ENCODE measurements around the gene ZSCAN16.
"Not testable (repeated sequence)": the region's sequence is repeated elsewhere in the genome, so short reads cannot be mapped to it uniquely, and the experiment has no call there.

Gene ZSCAN16

DNA sequence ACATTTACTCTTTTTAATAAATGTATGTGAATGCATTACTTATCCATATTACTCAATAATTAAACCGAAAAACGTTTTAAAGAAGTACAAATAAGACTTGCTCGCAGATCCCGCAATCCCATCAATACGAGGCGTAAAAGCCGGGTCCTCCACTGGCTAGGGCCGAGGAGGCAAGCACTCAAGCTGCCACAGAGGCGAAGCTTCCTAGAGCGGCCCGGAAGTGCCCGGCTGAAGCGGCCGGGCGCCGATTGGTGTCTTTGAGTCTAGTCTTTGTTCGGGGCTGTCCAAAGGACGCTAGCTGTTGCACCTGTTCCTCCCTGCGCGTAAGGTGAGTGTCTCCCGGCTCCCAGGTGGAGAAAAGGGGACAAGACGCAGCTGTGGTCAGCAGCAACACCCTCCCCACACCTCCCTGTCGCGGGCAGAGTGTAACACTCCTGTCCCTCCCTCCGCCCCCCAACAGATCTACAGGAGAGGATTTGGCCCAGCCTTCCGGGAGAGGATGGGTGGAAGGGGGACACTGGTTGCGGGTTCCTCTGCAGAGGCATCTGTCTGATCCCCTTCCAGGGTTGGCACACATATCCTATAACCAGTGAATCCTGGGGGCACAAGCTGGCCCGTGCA lies at the start of gene ZSCAN16:
Gene ZSCAN16 (plus strand): TSS at position 260 of the 621 bp plus-strand sequence. CDS start 835 bp downstream, outside the sequence.
- peak in 1 of 2 donors; percentile 61 for DNase-seq (ENCODE audit: extremely low read depth in 1 of 2, low read depth in 1 of 2)

DNA sequence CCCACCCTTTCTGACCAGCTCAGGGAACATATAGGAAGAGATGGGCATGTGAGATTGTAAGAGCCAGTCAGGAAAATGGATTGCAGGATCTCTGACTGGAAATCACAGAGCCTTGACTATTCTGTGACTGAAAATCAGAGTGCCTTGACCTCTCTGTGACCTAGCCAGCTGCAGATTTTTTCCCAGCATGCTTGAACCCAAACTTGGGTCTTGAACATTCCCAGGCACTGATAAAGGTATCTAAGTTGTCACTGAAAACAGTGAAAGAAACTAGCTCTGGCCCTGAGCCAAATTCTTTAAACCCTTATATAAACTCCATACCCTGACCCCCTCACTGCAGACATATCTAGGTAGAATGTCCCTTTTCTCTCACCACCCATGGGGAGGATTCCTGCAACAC lies 46.4 kb upstream of the ZSCAN16 start:
- DNase-seq (ENCODE audit: extremely low read depth in 1 of 2, low read depth in 1 of 2), result no peak

DNA sequence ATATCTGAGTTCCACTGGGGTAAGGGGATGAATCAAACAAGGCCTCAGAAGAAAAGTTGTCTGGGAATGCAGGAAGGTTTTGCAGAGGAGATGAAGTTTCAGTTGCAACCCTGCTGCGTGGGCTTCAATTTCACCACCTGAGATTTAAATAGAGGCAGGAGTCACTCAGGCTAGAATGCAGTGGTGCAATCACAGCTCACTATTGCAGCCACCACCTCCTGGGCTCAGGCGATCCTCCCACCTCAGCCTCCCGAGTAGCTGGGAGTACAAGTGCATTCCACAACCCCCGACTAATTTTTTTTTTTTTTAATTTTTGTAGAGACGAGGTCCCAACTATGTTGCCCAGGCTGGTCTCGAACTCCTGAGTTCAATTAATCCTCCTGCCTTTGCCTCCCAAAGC lies 45.6 kb upstream of the ZSCAN16 start:
- DNase-seq (ENCODE audit: extremely low read depth in 1 of 2, low read depth in 1 of 2), result no peak

DNA sequence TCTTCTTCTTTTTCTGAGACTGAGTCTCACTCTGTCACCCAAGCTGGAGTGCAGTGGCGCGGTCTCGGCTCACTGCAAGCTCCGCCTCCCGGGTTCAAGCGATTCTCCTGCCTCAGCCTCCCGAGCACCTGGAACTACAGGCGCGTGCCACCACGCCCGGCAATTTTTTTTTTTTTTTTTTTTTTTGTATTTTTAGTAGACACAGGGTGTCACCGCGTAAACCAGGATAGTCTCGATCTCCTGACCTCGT lies 44.1 kb upstream of the ZSCAN16 start, which contains the start of gene ZNF165:
Gene ZNF165 (plus strand): TSS at position 188 of the 250 bp plus-strand sequence. CDS start 4,913 bp downstream, outside the sequence.
- DNase-seq (ENCODE audit: extremely low read depth in 1 of 2, low read depth in 1 of 2), result not testable (repeated sequence)

DNA sequence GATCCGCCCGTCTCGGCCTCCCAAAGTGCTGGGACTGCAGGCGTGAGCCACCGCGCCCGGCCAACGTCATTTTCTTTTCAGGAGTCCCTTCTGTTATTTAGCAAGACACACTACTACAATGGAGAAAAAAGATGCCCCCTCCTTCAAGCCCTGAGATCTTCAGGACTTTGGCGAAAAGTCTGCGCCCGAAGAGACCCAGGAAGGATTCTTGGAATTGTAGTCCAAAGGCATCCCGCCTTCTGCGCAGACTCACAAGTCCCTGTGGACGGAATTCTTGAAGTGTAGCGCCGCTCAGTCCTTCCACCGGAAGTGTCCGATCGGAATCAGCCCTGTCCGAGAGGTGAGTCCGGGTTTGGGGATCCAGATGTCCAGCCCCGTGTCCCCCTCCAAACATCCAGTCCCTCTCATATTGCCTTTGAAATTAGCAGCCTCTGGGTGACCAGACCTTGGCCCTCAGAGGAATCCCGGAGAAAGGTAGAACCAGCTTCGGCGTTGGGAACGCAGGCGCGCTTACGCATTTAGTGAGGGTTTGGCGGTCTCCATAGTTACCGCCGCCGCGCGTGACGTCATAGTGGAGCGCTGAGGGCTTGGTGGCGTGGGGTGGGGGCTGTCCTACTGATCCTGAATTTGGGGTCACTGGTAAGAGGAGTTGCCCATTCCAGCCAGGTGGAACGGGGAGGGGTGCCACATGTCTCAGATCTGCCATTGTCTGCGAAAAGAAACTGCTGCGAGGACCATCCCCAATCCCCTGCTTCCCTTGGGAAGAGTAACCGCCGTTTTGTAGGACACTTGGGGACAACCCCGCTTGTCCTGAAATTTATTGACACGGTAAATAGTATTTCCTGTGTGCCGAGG lies 43.6 kb upstream of the ZSCAN16 start:
- DNase-seq (ENCODE audit: extremely low read depth in 1 of 2, low read depth in 1 of 2), result peak; percentile 87 to 91

DNA sequence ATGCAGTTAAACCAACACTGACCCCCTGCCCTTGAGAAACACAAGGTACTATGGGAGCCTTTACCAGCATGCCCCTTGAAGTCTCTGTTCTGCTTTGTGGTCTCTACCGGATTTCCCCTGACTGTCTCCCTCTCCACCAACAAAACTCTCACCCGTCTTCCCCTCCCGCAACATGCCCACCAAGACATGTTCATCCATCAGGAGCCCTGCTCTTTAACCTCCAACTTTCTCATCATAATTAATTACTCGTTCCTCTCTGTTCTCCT lies 43.0 kb upstream of the ZSCAN16 start:
- peak in 1 of 2 donors; percentile 23 for DNase-seq (ENCODE audit: extremely low read depth in 1 of 2, low read depth in 1 of 2)

DNA sequence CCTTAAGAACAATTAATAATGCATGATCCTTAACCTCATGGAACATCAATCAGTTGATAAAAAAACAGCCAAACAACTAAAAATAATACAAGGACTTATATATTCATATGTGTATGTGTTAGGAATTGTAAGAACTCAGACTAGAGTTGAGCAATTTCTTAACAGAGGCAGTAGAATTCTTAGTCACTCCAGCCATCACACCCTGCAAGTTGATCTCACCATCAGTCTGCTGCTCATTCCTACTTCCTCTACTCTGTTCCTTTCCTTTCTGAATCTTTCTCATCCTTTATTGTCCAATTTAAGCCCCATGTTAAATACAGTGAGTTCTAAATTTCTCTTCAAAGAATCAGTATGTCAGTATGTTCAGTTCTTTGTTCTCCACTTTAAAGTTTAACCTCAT lies 41.5 kb upstream of the ZSCAN16 start:
- no peak for DNase-seq (ENCODE audit: extremely low read depth in 1 of 2, low read depth in 1 of 2)

DNA sequence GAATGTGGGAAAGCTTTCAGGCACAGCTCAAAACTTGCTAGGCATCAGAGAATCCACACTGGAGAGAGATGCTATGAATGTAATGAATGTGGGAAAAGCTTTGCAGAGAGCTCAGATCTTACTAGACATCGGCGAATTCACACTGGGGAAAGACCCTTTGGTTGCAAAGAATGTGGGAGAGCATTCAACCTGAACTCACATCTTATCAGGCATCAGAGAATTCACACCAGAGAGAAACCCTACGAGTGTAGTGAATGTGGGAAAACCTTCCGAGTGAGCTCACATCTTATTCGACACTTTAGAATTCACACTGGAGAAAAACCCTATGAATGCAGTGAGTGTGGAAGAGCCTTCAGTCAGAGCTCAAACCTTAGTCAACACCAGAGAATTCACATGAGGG lies 35.4 kb upstream of the ZSCAN16 start:
- no peak for DNase-seq (ENCODE audit: extremely low read depth in 1 of 2, low read depth in 1 of 2)

DNA sequence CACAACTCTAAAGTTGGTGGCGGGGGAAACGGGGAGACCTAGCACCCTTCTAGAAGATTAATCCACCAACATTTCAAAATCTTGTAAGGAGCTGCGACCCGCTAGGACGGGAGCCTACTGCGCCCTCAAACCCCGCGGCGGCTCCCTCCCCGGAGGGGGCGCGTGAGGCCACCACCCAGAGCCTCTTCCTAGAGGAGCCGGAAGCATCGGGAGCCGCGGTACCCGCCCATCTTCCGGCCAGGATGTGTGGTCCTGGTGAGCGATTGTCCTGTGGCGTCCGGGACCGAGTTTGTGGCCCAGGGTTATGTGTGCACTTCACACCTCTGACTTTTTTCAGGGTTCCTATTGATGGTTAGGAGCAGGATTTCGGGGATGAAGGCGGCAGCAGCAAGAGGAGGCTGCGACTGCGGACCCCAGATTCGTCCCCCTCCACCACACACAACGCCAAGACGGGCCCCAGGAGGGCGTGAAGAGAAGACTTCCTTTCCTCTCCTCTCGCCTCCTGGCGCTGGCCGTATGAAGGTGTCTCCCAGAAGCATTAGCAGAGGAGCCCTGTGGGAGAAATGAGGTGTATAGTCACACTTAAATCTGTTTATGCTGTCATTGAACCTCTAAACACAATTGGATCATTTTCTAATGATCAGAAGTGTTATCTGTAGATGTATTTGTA lies 33.4 kb upstream of the ZSCAN16 start:
- no peak for DNase-seq (ENCODE audit: extremely low read depth in 1 of 2, low read depth in 1 of 2)

DNA sequence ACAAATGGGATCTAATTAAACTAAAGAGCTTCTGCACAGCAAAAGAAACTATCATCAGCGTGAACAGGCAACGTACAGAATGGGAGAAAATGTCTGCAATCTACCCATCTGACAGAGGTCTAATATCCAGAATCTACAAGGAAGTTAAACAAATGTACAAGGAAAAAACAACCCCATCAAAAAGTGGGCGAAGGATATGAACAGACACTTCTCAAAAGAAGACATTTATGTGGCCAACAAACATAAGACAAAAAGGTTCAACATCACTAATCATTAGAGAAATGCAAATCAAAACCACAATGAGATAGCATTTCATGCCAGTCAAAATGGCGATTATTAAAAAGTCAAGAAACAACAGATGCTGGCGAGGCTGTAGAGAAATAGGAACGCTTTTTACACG lies 22.2 kb upstream of the ZSCAN16 start:
- not testable (repeated sequence) for DNase-seq (ENCODE audit: extremely low read depth in 1 of 2, low read depth in 1 of 2)

DNA sequence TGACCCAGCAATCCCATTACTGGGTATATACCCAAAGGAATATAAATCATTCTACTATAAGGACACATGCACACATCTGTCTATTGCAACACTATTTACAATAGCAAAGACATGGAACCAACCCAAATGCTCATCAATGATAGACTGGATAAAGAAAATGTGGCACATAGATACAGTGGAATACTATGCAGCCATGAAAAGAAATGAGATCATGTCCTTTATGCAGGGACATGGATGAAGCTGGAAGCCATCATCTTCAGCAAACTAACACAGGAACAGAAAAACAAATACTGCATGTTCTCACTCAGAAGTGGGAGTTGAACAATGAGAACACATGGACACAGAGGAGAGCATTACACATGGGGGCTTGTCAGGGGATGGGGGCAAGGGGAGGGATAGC lies 21.7 kb upstream of the ZSCAN16 start:
- not testable (repeated sequence) for DNase-seq (ENCODE audit: extremely low read depth in 1 of 2, low read depth in 1 of 2)

DNA sequence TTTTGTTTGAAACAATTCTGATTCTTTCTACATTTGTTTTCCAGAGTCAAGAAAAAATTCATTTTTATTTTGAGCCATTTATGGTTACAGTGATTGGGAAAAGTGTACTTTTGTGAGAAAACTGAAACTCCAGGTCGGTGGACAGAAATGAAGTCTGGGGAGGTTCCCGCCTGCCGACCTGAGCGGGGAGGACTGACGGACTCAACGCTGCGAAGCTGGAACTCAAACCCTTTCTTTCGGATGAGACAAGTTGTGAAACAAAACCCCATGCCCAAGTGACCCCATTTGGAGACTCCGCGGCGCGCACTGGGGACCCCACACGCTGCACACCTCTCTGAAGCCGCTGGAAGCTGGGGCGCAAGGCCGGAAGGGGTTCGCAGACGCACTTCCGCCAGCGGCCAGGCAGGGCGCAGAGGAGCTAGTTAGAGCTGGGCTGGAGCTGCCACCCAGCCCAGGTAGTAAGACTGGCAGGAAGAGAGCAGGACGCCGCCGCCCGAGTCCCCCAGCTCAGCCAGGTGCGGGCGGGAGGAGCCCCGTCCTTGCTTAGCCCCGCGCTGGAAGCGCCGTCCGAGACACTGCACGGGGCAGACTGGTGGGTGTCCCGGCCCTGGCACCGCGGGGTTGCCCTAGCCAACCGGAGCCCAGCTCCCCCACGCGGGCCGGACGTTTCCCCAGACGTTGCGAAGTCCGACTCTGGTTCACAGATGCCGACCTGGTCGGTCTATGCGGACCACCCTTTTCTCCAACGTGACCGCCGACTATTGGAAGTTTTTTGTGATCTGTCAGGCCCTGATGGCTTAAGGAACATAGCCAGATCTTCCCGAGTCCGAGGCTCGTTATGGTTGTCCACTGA lies 19.8 kb upstream of the ZSCAN16 start:
- peak; percentile 67 to 76 for DNase-seq (ENCODE audit: extremely low read depth in 1 of 2, low read depth in 1 of 2)

DNA sequence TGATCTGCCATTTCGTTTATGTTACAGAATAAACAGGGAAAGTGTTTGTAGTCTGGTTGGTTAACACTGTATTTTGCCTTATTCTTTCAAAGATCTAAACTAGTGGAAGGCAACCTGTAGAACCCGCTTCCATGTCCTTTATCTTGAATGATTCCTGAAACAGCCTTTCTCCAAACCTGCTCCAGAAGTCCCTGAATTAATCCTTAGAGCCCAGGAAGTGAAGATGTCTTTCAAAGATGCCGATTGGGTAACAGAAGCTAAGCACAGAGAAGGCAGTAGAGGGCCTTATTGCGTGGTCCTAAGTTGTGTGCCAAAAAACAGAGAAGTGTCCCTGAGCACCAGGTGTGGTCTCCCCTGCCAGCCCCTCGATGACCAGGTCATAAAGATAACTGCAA lies 19.2 kb upstream of the ZSCAN16 start:
- no peak for DNase-seq (ENCODE audit: extremely low read depth in 1 of 2, low read depth in 1 of 2)

DNA sequence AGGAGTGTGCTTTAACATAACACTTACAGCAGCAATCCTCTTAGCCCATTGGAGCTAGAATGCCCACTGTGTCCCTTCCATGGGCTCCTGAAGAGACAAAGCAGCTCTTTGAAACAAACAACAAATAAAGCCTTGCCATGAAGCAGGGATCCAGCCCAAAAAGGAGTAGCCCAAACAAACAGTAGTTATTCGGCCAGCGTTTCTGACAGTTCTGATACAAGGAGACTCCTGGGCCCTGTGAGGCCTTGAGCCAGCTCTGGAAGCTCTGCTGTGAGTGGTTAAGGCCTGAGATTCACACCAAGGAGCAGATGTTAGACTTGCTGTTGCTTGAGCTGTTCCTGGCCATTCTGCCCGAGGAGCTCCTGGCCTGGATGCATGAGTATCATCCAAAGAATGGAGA lies 16.9 kb upstream of the ZSCAN16 start:
- DNase-seq (ENCODE audit: extremely low read depth in 1 of 2, low read depth in 1 of 2), result no peak

DNA sequence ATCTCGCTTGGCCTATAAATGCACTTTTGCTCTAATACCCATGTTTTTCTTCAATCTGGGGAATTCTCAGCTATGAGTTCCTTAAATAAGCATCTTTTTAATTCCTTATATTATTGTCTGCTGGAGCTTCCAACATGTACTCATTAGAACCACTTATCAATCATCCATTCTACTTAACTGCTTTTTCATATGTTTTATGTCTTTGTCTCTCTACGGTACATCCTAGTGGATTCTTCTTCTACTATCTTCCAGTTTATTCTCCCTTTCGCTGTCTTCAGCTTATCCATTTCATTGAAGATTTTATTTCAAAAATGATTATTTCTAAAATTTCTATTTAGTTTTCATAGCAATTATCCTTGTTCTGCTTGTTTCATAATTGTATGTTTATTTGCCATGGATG lies 12.4 kb upstream of the ZSCAN16 start:
- no peak for DNase-seq (ENCODE audit: extremely low read depth in 1 of 2, low read depth in 1 of 2)

DNA sequence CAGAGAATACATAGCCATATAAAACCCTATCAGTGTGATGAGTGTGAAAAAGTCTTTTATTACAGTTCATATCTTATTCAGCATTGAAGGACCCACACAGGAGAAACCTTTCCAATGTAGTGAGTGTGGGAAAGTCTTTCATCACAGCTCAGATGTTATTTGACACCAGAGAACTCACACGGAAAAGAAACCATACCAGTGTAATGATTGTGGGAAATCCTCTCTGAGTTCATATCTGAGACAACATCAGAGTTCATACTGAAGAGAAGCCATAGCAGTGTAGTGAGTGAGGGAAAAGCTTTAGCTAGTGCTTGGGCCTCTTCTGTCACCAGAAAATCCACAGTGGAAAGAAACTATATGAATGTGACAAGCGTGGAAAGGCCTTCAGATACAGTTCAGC lies 8.6 kb upstream of the ZSCAN16 start:
- DNase-seq (ENCODE audit: extremely low read depth in 1 of 2, low read depth in 1 of 2), result no peak

DNA sequence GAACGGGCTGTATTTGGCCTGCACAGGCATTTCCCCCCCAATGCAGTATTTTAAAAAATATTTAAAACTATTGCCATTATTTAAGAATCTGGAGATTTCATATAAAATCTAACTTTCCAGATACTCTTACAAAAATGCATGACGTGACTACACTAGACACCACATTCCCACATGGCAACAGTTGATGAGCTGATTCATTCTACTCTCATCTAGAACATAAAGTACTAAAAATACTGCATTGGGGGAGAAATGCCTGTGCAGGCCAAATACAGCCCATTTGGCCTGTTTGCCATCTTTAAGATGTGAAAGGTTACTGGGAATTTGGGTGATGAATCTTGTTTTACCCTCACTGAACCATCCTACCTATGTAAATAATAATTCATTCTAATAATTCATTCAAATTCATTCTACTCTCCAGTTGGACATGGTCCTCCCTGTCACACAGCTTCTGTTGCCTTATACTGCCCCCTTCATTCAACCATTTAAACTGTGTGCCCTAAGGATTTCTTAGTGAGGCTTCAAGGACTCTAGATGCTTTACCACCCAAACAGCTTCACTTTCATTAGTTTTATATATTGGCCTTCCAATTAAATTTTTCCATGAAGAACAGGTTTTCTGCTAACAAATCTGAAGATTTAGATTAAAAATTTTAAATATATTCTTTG lies 6.9 kb upstream of the ZSCAN16 start:
- DNase-seq (ENCODE audit: extremely low read depth in 1 of 2, low read depth in 1 of 2), result no peak

DNA sequence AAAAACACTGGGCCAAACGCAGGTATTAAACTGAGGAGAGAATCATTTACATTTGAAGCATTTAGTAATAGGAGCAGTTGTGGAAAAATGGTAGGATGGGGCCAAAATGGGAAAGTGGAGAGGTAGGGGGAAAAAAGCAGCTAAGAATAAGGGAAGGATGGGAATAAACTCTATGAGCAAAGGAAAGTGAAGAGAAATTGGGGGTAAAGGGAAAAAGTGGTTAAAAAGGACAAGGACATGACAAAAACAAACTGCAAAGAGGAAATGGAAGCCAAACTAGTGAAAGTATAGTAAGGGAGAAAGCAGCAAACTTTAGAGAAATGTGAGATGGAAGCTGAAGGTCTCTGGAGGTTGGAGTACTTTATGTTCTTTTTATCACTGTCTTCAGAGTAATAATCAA lies 6.2 kb upstream of the ZSCAN16 start:
- DNase-seq (ENCODE audit: extremely low read depth in 1 of 2, low read depth in 1 of 2), result no peak

DNA sequence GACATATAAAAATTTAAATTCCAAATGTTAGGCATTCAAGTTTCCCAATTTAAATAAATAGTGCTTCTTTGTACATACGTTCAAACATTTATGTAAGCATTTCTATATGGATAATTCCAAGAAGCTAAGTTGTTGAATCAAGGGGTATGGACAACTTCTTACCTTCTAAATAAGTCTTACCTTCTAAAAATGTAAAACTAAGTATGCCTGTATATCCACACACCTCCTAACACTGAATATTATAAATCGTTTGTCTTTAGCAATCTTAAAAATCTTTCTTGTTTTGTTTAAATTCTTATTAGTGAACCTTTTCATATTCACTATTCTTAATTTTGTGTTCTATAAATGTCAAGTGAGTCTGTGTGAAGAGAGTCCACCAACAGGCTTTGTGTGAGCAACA lies 2.5 kb upstream of the ZSCAN16 start:
- no peak for DNase-seq (ENCODE audit: extremely low read depth in 1 of 2, low read depth in 1 of 2)

DNA sequence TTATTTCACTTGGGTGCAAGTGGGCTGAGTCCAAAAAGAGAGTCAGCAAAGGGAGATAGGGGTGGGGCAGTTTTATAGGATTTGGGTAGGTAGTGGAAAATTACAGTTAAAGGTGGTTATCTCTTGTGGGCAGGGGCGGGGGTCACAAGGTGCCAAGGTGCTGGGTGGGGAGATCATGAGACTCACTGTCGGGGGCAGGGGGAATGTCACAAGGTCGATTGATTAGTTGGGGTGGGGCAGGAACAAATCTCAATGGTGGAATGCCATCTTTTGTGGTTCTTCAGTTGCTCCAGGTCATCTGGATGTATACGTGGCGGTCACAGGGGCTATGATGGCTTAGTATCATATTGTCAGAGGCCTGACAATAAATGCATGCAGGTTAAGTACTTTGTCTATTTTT lies 2.1 kb upstream of the ZSCAN16 start:
- not testable (repeated sequence) for DNase-seq (ENCODE audit: extremely low read depth in 1 of 2, low read depth in 1 of 2)

DNA sequence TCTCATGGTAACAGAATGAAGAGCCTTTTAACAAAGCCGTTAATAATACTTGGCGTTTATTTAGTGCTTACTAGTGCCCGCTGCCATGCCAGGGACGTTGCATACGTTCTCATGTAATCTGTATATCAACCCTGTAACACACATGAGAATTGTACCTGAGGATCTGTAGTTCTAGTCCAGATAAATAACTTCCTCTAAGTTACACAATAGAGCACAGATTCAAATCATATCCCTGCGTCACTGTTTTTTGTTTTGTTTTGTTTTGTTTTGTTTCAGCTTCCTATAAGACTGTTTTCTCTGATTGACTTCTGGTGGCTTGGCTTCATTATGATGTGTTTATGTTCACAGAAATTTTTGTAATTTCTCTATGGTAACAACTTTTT lies 553 bp downstream of the ZSCAN16 start:
- no peak for DNase-seq (ENCODE audit: extremely low read depth in 1 of 2, low read depth in 1 of 2)

All from activated CD8-positive, alpha-beta memory T cell treated with anti-CD3 and anti-CD28 coated beads for 1 hour (primary cell).